ENCODE results near the gene PROSER3.

- TF ChIP-seq, protein P1, sequence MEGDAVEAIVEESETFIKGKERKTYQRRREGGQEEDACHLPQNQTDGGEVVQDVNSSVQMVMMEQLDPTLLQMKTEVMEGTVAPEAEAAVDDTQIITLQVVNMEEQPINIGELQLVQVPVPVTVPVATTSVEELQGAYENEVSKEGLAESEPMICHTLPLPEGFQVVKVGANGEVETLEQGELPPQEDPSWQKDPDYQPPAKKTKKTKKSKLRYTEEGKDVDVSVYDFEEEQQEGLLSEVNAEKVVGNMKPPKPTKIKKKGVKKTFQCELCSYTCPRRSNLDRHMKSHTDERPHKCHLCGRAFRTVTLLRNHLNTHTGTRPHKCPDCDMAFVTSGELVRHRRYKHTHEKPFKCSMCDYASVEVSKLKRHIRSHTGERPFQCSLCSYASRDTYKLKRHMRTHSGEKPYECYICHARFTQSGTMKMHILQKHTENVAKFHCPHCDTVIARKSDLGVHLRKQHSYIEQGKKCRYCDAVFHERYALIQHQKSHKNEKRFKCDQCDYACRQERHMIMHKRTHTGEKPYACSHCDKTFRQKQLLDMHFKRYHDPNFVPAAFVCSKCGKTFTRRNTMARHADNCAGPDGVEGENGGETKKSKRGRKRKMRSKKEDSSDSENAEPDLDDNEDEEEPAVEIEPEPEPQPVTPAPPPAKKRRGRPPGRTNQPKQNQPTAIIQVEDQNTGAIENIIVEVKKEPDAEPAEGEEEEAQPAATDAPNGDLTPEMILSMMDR (IDR thresholded peaks at IDR 0.05), result no peak
- TF ChIP-seq POLR2A (IDR thresholded peaks at IDR 0.05), result no peak
These were observed 32.6 kb upstream of the PROSER3 start for GRCh38 chr19:35725216-35725861.

All from body of pancreas (tissue), 4 donors.